Umbilical cord (tissue), 2 donors: ENCODE measurements around the gene SEMA5B. TPM values are rescaled to one million over a fixed set of nuclear protein-coding genes. Genes with fewer than 3 reads are reported as not detected.

Source experiments
- DNase-seq: peaks from one replicate; pipeline ENCODE4 v3.0.0-alpha.2; 2015; ENCODE audit warnings: low spot score
- total RNA-seq: library from RNA; depleted of rRNA; stranded (reverse); fragments of >200 nt; gene quantifications from one replicate; pipeline ENCODE4 v1.2.3, GENCODE V29; 2014; ENCODE audit warnings: low replicate concordance; ENCODE audit not compliant: insufficient read depth

The SEMA5B gene
- total RNA-seq, 1 donor from 2014 or later: 6.0 TPM

- DNase-seq: peak; percentile 75
These were observed 34.2 kb downstream of the SEMA5B start for GRCh38 chr3:122993124-122993978.

- DNase-seq: no peak
These were observed 34.9 kb downstream of the SEMA5B start for GRCh38 chr3:122992676-122993075.

GRCh38 chr3:122992133-122992532 lies 35.4 kb downstream of the SEMA5B start:
- DNase-seq: no peak

- DNase-seq: peak; percentile 47
These were observed 36.2 kb downstream of the SEMA5B start for GRCh38 chr3:122991236-122991985.

GRCh38 chr3:122989856-122990575 lies 37.5 kb downstream of the SEMA5B start:
- no peak for DNase-seq

- peak; percentile 66 for DNase-seq
These were observed 39.1 kb downstream of the SEMA5B start for GRCh38 chr3:122988508-122988907.

GRCh38 chr3:122987736-122988319 lies 39.7 kb downstream of the SEMA5B start:
- no peak for DNase-seq

- DNase-seq: no peak
These were observed 40.3 kb downstream of the SEMA5B start for GRCh38 chr3:122987231-122987630.

GRCh38 chr3:122986693-122987179 lies 40.8 kb downstream of the SEMA5B start:
- DNase-seq: no peak

- no peak for DNase-seq
These were observed 42.0 kb downstream of the SEMA5B start for GRCh38 chr3:122985539-122985938.

- DNase-seq: no peak
These were observed 42.9 kb downstream of the SEMA5B start for GRCh38 chr3:122984650-122985049.

GRCh38 chr3:122984007-122984406 lies 43.6 kb downstream of the SEMA5B start:
- no peak for DNase-seq

- no peak for DNase-seq
These were observed 45.1 kb downstream of the SEMA5B start for GRCh38 chr3:122982216-122983185.

- no peak for DNase-seq
These were observed 48.4 kb downstream of the SEMA5B start for GRCh38 chr3:122979211-122979610.

- DNase-seq: no peak
These were observed 49.0 kb downstream of the SEMA5B start for GRCh38 chr3:122978569-122978968.

GRCh38 chr3:122977746-122978466 lies 49.7 kb downstream of the SEMA5B start:
- DNase-seq: peak; percentile 91

GRCh38 chr3:122975924-122976293 lies 51.7 kb downstream of the SEMA5B start:
- peak; percentile 37 for DNase-seq

- DNase-seq: peak; percentile 98
These were observed 52.2 kb downstream of the SEMA5B start for GRCh38 chr3:122975163-122975923.

- peak; percentile 89 for DNase-seq
These were observed 52.8 kb downstream of the SEMA5B start for GRCh38 chr3:122974764-122975162.
